GM23338 (cell line): ENCODE data around the gene AKAP13.

Source experiments
- CREB1 ChIP-seq: fragments of 250-450 bp; sonication (Bioruptor Pico); IDR thresholded peaks from 2 replicates; pipeline ENCODE4 v1.5.0; 2020; ENCODE audit warnings: low read depth, mild to moderate bottlenecking, moderate library complexity
- EZH2 ChIP-seq: fragments of 200-600 bp; sonication (generic); IDR thresholded peaks from one replicate; pipeline ENCODE4 v1.8.0; 2017; ENCODE audit warnings: antibody characterized with exemption, mild to moderate bottlenecking, low read depth; ENCODE audit not compliant: unreplicated experiment
- EZH2phosphoT487 ChIP-seq: fragments of 200-600 bp; sonication (generic); IDR thresholded peaks from one replicate; pipeline ENCODE4 v1.8.1; 2018; ENCODE audit warnings: antibody characterized with exemption; ENCODE audit not compliant: unreplicated experiment
- JUNB ChIP-seq: IDR thresholded peaks from one replicate; pipeline ENCODE4 v1.6.1; 2016; ENCODE audit warnings: antibody characterized with exemption; ENCODE audit not compliant: unreplicated experiment
- POLR2AphosphoS5 ChIP-seq: IDR thresholded peaks from 2 replicates; pipeline ENCODE4 v1.6.1; 2016; ENCODE audit warnings: antibody characterized with exemption, low read depth
- STAT1 ChIP-seq: IDR thresholded peaks from one replicate; pipeline ENCODE4 v1.6.1; 2016; ENCODE audit warnings: antibody characterized with exemption; ENCODE audit not compliant: unreplicated experiment
- ZNF331 ChIP-seq: fragments of 250-450 bp; sonication (Bioruptor Pico); IDR thresholded peaks from 2 replicates; pipeline ENCODE4 v1.5.0; 2020; ENCODE audit warnings: low read depth, mild to moderate bottlenecking, moderate library complexity
- TF ChIP-seq, protein P1 (sequence below), 2 experiments: fragments of 200-600 bp in 1 of 2; sonication (generic) in 1 of 2; conservative IDR thresholded peaks; 2 replicates each; pipeline versions ENCODE4 v1.5.1 to v1.6.1; 2016 to 2017; ENCODE audit warnings: antibody characterized with exemption in 2 of 2, low read depth in 2 of 2, mild to moderate bottlenecking in 2 of 2, moderate library complexity in 1 of 2
- TF ChIP-seq, protein P2 (sequence below): fragments of 250-450 bp; sonication (Bioruptor Pico); IDR thresholded peaks from 2 replicates; pipeline ENCODE4 v1.5.0; 2020; ENCODE audit warnings: mild to moderate bottlenecking, moderate library complexity
- TF ChIP-seq, protein P3 (sequence below): IDR thresholded peaks from one replicate; pipeline ENCODE4 v1.6.1; 2018; ENCODE audit warnings: antibody characterized with exemption; ENCODE audit not compliant: unreplicated experiment
- TF ChIP-seq, protein P4 (sequence below): IDR thresholded peaks from 2 replicates; pipeline ENCODE4 v1.6.1; 2016; ENCODE audit warnings: antibody characterized with exemption

DNA sequence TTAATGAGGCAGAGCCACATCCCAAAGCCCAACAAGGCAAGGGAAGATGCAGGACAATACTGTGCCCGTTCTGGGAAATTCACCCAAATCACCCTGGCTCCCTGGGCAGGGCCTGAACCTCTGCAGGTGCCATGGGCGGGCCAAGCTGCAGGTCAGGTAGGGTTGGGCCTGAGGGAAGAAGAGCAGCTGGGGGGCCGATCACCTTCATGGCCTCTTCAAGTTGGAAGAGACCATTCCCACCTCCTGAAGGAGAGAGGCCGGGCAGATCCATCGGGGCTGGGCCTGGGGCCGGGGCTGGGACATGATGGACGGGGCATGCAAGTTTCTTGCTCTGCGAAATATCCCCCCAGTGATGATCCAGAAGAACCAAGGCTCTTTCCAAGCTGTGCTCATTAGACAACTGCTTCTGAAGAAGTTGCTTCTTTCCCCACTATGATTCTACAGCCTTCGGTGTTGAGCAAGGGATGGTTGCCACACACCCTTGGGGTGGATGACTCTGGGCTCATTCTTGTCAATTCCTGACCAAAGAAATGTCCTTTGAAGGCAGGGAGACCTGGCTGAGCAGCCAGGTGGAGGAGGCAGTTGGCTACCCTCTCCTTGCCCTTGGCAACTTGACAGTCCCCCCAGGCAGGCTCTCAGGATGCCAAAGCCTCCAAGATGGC is 376.1 kb downstream of the AKAP13 start:
- TF ChIP-seq, protein P1, sequence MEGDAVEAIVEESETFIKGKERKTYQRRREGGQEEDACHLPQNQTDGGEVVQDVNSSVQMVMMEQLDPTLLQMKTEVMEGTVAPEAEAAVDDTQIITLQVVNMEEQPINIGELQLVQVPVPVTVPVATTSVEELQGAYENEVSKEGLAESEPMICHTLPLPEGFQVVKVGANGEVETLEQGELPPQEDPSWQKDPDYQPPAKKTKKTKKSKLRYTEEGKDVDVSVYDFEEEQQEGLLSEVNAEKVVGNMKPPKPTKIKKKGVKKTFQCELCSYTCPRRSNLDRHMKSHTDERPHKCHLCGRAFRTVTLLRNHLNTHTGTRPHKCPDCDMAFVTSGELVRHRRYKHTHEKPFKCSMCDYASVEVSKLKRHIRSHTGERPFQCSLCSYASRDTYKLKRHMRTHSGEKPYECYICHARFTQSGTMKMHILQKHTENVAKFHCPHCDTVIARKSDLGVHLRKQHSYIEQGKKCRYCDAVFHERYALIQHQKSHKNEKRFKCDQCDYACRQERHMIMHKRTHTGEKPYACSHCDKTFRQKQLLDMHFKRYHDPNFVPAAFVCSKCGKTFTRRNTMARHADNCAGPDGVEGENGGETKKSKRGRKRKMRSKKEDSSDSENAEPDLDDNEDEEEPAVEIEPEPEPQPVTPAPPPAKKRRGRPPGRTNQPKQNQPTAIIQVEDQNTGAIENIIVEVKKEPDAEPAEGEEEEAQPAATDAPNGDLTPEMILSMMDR (conservative IDR thresholded peaks at IDR 0.05; ENCODE audit: low read depth in 2 of 2) = no peak
- TF ChIP-seq ZNF331 (CRISPR knock-in tag) (no peak), EZH2phosphoT487 (no peak), EZH2 (no peak), JUNB (no peak), CREB1 (CRISPR knock-in tag) (no peak), POLR2AphosphoS5 (no peak), STAT1 (no peak)
- TF ChIP-seq, protein P2, sequence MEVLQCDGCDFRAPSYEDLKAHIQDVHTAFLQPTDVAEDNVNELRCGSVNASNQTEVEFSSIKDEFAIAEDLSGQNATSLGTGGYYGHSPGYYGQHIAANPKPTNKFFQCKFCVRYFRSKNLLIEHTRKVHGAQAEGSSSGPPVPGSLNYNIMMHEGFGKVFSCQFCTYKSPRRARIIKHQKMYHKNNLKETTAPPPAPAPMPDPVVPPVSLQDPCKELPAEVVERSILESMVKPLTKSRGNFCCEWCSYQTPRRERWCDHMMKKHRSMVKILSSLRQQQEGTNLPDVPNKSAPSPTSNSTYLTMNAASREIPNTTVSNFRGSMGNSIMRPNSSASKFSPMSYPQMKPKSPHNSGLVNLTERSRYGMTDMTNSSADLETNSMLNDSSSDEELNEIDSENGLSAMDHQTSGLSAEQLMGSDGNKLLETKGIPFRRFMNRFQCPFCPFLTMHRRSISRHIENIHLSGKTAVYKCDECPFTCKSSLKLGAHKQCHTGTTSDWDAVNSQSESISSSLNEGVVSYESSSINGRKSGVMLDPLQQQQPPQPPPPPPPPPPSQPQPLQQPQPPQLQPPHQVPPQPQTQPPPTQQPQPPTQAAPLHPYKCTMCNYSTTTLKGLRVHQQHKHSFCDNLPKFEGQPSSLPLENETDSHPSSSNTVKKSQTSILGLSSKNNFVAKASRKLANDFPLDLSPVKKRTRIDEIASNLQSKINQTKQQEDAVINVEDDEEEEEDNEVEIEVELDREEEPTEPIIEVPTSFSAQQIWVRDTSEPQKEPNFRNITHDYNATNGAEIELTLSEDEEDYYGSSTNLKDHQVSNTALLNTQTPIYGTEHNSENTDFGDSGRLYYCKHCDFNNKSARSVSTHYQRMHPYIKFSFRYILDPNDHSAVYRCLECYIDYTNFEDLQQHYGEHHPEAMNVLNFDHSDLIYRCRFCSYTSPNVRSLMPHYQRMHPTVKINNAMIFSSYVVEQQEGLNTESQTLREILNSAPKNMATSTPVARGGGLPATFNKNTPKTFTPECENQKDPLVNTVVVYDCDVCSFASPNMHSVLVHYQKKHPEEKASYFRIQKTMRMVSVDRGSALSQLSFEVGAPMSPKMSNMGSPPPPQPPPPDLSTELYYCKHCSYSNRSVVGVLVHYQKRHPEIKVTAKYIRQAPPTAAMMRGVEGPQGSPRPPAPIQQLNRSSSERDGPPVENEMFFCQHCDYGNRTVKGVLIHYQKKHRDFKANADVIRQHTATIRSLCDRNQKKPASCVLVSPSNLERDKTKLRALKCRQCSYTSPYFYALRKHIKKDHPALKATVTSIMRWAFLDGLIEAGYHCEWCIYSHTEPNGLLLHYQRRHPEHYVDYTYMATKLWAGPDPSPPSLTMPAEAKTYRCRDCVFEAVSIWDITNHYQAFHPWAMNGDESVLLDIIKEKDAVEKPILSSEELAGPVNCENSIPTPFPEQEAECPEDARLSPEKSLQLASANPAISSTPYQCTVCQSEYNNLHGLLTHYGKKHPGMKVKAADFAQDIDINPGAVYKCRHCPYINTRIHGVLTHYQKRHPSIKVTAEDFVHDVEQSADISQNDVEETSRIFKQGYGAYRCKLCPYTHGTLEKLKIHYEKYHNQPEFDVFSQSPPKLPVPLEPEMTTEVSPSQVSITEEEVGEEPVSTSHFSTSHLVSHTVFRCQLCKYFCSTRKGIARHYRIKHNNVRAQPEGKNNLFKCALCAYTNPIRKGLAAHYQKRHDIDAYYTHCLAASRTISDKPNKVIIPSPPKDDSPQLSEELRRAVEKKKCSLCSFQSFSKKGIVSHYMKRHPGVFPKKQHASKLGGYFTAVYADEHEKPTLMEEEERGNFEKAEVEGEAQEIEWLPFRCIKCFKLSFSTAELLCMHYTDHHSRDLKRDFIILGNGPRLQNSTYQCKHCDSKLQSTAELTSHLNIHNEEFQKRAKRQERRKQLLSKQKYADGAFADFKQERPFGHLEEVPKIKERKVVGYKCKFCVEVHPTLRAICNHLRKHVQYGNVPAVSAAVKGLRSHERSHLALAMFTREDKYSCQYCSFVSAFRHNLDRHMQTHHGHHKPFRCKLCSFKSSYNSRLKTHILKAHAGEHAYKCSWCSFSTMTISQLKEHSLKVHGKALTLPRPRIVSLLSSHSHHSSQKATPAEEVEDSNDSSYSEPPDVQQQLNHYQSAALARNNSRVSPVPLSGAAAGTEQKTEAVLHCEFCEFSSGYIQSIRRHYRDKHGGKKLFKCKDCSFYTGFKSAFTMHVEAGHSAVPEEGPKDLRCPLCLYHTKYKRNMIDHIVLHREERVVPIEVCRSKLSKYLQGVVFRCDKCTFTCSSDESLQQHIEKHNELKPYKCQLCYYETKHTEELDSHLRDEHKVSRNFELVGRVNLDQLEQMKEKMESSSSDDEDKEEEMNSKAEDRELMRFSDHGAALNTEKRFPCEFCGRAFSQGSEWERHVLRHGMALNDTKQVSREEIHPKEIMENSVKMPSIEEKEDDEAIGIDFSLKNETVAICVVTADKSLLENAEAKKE (CRISPR knock-in tag) = no peak
- TF ChIP-seq, protein P3, sequence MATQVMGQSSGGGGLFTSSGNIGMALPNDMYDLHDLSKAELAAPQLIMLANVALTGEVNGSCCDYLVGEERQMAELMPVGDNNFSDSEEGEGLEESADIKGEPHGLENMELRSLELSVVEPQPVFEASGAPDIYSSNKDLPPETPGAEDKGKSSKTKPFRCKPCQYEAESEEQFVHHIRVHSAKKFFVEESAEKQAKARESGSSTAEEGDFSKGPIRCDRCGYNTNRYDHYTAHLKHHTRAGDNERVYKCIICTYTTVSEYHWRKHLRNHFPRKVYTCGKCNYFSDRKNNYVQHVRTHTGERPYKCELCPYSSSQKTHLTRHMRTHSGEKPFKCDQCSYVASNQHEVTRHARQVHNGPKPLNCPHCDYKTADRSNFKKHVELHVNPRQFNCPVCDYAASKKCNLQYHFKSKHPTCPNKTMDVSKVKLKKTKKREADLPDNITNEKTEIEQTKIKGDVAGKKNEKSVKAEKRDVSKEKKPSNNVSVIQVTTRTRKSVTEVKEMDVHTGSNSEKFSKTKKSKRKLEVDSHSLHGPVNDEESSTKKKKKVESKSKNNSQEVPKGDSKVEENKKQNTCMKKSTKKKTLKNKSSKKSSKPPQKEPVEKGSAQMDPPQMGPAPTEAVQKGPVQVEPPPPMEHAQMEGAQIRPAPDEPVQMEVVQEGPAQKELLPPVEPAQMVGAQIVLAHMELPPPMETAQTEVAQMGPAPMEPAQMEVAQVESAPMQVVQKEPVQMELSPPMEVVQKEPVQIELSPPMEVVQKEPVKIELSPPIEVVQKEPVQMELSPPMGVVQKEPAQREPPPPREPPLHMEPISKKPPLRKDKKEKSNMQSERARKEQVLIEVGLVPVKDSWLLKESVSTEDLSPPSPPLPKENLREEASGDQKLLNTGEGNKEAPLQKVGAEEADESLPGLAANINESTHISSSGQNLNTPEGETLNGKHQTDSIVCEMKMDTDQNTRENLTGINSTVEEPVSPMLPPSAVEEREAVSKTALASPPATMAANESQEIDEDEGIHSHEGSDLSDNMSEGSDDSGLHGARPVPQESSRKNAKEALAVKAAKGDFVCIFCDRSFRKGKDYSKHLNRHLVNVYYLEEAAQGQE = no peak
- TF ChIP-seq, protein P4, sequence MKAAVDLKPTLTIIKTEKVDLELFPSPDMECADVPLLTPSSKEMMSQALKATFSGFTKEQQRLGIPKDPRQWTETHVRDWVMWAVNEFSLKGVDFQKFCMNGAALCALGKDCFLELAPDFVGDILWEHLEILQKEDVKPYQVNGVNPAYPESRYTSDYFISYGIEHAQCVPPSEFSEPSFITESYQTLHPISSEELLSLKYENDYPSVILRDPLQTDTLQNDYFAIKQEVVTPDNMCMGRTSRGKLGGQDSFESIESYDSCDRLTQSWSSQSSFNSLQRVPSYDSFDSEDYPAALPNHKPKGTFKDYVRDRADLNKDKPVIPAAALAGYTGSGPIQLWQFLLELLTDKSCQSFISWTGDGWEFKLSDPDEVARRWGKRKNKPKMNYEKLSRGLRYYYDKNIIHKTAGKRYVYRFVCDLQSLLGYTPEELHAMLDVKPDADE = no peak
